DND-41 (cell line): ENCODE measurements around the gene PLCG1.

Experiments used
- CTCF ChIP-seq: IDR thresholded peaks from 2 replicates; pipeline ENCODE4 v1.5.1; 2012; ENCODE audit warnings: borderline replicate concordance, low read length, moderate library complexity, mild to moderate bottlenecking; ENCODE audit not compliant: poor library complexity, severe bottlenecking; ENCODE audit errors: extremely low read depth
- EZH2 ChIP-seq: IDR thresholded peaks from 3 replicates; pipeline ENCODE4 v1.6.1; 2012; ENCODE audit warnings: borderline replicate concordance, low read depth, mild to moderate bottlenecking, moderate library complexity, low read length, inconsistent platforms; ENCODE audit not compliant: severe bottlenecking

- TF ChIP-seq CTCF (no peak), EZH2 (no peak)
Observed at GRCh38 chr20:41137614-41138474, 501 bp downstream of the PLCG1 start.
